Stimulated activated CD8-positive, alpha-beta memory T cell treated with anti-CD3 and anti-CD28 coated beads, Interleukin-12 subunit alpha, Interleukin-12 subunit beta, amount 100 ng/mL, for 4 hours (primary cell): Measurements from ENCODE around the gene TRIM71.
"Not testable (repeated sequence)": the region's sequence is repeated elsewhere in the genome, so short reads cannot be mapped to it uniquely, and the experiment has no call there.

Experiments used
- DNase-seq: peaks from one replicate; pipeline ENCODE4 v3.0.0-alpha.2; 2020; ENCODE audit warnings: low read depth

TRIM71 gene

DNA sequence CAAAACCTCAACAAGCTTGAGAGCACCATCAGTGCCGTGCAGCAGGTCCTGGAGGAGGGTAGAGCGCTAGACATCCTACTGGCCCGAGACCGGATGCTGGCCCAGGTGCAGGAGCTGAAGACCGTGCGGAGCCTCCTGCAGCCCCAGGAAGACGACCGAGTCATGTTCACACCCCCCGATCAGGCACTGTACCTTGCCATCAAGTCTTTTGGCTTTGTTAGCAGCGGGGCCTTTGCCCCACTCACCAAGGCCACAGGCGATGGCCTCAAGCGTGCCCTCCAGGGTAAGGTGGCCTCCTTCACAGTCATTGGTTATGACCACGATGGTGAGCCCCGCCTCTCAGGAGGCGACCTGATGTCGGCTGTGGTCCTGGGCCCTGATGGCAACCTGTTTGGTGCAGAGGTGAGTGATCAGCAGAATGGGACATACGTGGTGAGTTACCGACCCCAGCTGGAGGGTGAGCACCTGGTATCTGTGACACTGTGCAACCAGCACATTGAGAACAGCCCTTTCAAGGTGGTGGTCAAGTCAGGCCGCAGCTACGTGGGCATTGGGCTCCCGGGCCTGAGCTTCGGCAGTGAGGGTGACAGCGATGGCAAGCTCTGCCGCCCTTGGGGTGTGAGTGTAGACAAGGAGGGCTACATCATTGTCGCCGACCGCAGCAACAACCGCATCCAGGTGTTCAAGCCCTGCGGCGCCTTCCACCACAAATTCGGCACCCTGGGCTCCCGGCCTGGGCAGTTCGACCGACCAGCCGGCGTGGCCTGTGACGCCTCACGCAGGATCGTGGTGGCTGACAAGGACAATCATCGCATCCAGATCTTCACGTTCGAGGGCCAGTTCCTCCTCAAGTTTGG is 72.9 kb downstream of the TRIM71 start:
- no peak for DNase-seq

DNA sequence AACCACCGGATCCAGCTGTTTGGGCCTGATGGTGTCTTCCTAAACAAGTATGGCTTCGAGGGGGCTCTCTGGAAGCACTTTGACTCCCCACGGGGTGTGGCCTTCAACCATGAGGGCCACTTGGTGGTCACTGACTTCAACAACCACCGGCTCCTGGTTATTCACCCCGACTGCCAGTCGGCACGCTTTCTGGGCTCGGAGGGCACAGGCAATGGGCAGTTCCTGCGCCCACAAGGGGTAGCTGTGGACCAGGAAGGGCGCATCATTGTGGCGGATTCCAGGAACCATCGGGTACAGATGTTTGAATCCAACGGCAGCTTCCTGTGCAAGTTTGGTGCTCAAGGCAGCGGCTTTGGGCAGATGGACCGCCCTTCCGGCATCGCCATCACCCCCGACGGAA is 73.6 kb downstream of the TRIM71 start:
- no peak for DNase-seq

DNA sequence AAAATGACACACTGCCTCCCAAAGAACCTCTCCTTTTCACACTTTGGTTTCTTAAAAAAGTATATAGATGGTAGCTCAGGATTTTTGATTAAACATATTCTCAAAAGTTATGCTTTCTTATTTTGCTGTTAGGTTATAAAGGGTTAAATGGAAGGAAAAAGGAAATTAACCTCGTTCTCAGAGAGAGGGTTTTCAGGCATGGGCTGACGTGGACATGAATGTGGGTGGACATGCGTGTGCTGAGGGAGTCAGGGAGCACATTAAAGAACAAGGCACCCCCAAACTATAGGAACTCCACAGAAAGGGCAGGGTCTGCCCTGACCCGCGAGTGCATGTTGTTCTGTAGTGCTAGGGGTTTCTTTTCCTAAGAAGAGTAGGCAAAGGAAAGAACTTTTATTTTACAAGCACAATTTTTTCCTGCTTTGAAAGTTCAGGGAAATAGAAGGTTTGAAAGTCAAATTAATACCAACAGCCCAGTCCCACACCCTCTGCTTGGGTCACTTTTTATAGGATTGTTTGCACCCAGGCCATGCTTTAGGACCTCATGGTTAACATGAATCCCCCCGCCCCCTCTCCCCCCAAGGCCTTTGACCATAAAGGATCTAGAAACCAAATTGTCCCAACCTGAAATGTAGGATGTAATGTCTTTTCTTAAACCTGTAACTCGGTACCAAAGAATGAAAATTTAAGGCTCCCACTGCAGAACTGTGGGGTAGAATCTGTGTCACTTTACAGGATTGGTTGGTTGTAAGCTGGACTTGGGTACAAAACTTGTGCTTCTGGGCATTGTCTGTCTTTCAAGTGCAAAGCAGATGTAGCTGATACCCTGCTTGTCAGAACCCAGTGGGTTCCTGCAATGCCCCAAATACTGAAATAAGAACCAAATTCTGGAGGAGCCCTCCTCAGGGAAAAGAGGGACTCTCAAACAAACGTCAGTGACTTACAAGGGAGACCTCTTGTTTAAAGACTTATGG is 75.1 kb downstream of the TRIM71 start:
- DNase-seq = no peak

GRCh38 chr3:32894977-32895376 is 77.2 kb downstream of the TRIM71 start:
- no peak for DNase-seq

DNA sequence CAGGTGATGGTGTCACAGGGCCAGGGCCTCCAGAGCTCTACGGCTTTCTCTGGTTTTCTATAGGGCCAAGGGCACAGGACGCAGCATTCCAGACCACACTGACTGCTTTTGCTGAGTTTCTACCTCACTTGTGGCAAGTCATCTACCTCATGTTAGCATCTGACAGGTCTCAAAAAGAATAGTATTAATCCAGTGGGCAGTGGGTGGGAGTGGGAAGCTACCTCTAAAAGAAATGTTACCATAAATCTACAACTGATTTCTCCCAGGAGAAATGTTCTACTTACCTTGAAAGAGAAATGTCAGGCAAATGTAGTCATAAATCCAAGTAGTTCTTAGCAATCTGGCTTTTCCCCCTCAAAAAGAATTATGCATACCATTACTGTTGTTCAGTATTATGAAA is 77.9 kb downstream of the TRIM71 start:
- DNase-seq = no peak

- no peak for DNase-seq
Observed at GRCh38 chr3:32896143-32896542, 78.3 kb downstream of the TRIM71 start.

- no peak for DNase-seq
Observed at GRCh38 chr3:32897001-32897601, 79.3 kb downstream of the TRIM71 start.

GRCh38 chr3:32897981-32898623 is 80.3 kb downstream of the TRIM71 start:
- DNase-seq = no peak

GRCh38 chr3:32899265-32899664 is 81.5 kb downstream of the TRIM71 start:
- DNase-seq = no peak

DNA sequence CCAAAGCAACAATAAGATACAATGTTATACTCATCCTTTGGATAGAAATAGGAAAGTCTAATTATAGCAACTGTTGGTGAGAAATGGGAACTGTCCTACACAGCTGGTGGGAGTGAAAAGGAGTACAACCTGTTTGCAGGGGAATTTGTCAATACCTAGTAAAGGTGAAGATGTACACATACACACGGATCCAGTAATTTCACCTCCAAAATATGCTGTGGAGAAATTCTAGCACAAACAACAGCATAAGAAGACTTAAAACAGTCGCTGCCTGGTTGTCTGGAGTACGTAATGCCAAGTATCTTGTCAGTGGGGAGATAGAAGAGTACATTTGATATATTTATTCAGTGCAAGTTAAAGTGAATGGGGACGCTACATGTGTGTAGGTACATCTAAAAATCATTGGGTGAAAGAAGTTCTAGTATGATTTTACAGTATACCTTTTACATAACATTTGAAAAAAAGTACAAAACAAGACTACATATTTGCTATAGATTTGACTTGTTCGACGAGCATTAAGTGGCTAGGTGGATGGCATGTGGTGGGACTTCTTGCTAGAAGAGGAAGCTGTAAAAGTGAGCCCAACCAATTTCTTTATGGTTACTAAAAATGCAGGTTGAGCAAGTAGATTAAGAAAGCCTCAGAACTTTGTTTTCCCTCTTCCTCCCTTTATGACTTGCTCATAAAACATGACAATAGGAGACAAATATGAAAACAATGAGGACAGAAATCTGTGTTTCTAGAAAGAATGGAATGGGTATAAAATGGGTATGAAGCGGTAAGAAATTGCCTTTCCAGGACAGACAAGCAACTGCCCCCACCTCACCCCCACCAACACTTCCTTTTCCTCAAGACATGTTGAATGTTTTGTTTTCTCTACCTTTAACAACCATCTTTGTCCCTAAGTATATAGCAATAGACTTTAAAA is 83.5 kb downstream of the TRIM71 start:
- no peak for DNase-seq

GRCh38 chr3:32902887-32903371 is 85.1 kb downstream of the TRIM71 start:
- DNase-seq = peak; percentile 0

- no peak for DNase-seq
Observed at GRCh38 chr3:32903953-32904352, 86.2 kb downstream of the TRIM71 start.

GRCh38 chr3:32909999-32910398 is 92.2 kb downstream of the TRIM71 start:
- DNase-seq = no peak

- no peak for DNase-seq
Observed at GRCh38 chr3:32910954-32911353, 93.2 kb downstream of the TRIM71 start.

GRCh38 chr3:32912046-32912445 is 94.2 kb downstream of the TRIM71 start:
- no peak for DNase-seq

DNA sequence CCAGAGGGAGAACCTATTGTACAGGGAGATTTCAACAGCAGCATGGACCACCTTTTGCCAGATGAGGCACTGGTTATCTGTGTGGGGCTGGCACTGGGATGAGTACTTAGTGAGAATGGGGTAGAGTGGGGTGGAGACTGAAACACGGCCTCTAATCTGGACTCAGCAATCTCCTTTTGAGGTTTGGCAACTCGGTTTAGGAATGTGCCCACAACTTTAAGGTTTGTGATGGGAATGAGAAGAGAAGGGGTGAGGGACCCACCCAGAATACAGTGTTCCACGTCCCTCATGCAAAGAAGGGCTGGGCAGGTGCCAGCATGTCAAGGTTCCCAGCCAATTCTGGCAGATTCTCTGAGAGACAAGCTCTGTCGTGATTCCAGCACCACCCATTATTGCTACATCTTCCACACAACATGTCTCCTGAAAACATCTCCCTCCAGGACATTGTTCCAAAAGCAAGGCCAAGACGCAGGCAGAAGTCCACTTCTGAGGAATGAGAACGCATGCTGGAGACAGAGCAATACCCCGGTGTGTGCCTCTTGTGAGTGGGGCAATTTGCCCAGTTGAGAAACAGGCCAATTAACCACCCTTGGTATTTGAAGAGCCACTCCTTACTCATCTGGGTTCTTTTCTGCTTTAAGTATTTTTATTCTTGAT is 96.1 kb downstream of the TRIM71 start:
- DNase-seq = no peak

DNA sequence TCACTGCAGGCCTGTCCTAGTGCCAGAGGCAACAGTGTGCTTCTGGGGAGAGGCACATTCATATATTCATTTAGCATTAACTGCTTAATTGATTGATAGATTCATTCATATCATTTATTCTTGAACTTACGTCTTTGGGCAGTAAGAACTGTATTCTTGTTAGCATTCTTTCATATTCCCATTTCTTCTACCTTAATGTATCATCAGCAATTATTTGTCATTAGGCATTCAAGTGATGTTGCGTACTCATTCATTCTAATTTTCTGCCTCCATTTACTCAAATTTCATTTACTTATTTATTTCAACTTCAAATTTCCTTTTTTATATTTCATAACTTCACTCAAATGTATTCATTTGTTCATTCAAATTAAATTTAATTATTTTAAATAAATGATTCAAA is 102.1 kb downstream of the TRIM71 start:
- DNase-seq = no peak

DNA sequence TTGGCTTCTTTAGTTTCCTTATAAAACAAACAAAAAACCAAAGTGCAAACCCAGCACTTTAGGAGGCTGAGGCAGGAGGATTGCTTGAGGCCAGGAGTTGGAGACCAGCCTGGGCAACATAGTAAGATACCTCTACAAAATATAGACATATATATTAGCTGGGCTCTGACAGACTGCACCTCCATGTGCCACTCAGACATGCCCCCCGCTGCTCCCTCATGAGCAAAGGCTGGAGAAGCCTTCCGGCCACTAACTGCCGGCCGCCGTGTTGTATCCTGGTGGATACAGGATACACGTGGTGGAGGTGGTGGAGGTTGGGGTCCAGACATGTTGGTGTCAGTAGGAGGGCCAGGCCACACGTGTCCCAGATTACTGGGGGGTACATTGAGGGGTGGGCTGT is 104.3 kb downstream of the TRIM71 start:
- DNase-seq = no peak

GRCh38 chr3:32930161-32930560 is 112.4 kb downstream of the TRIM71 start:
- DNase-seq = no peak

DNA sequence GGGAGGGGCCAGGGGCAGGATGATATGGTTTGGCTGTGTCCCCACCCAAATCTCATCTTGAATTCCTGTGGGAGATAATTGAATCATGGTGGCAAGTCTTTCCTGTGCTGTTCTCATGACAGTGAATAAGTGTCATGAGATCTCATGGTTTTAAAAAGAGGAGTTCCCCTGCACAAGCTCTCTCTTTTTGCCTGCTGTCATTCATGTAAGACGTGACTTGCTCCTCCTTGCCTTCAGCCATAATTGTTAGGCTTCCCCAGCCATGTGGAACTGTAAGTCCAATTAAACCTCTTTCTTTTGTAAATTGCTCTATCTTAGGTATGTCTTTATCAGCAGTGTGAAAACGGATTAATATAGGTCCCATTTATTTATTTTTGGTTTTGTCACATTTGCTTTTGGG is 113.5 kb downstream of the TRIM71 start:
- not testable (repeated sequence) for DNase-seq
